NOMO-1 treated with DMSO at 0.1 percent for 48 hours (cell line): ENCODE data around the gene KNDC1.

Experiments
- DNase-seq: peaks from one replicate; lab custom pipeline; 2025; ENCODE audit not compliant: unreplicated experiment; lab: John Stamatoyannopoulos, UW

KNDC1 gene

GRCh38 chr10:133271521-133272300, 111.7 kb downstream of the KNDC1 start:
- DNase-seq, result no peak

GRCh38 chr10:133272301-133272963, 112.4 kb downstream of the KNDC1 start:
- DNase-seq, result no peak

- DNase-seq, result no peak
Measured at GRCh38 chr10:133272964-133273420, 113.0 kb downstream of the KNDC1 start.

GRCh38 chr10:133273534-133274143, 113.6 kb downstream of the KNDC1 start:
- DNase-seq, result no peak

- peak; percentile 70 for DNase-seq
Measured at GRCh38 chr10:133274751-133275683, 115.0 kb downstream of the KNDC1 start.

GRCh38 chr10:133275684-133276092, 115.7 kb downstream of the KNDC1 start:
- no peak for DNase-seq
